ENCODE data around the gene BOC.

- TF ChIP-seq JUN (IDR thresholded peaks at IDR 0.05; ENCODE audit: borderline replicate concordance, insufficient read depth, insufficient read length, low read depth), result no peak
- no peak for TF ChIP-seq CTCF (IDR thresholded peaks at IDR 0.05; ENCODE audit: extremely low read depth in 1 of 2, insufficient read depth in 1 of 2, low read depth in 1 of 2, low read length in 2 of 2)
- TF ChIP-seq POLR2A (IDR thresholded peaks at IDR 0.05; ENCODE audit: low read depth, low read length), result no peak
- no peak for TF ChIP-seq EZH2 (IDR thresholded peaks at IDR 0.05; ENCODE audit: borderline replicate concordance, low read depth, low read length, severe bottlenecking)
- no peak for TF ChIP-seq POLR2AphosphoS5 (IDR thresholded peaks at IDR 0.05; ENCODE audit: insufficient read depth, low read depth, low read length)
- TF ChIP-seq FOS (IDR thresholded peaks at IDR 0.05; ENCODE audit: borderline replicate concordance, insufficient read depth, low read length), result no peak
- TF ChIP-seq MYC (IDR thresholded peaks at IDR 0.05; ENCODE audit: low read depth, low read length), result no peak
- TF ChIP-seq MAX (IDR thresholded peaks at IDR 0.05; ENCODE audit: insufficient read depth, insufficient read length), result no peak
Measured at GRCh38 chr3:113205481-113205880, 5.9 kb upstream of the BOC start.

Data from endothelial cell of umbilical vein (primary cell).